ENCODE results near the gene HABP2. TPM values are rescaled to one million over a fixed set of nuclear protein-coding genes. Genes with fewer than 3 reads are reported as not detected.

Gene HABP2
- polyA plus RNA-seq, 2 donors, result not detected

GRCh38 chr10:113578773-113579172 lies 25.9 kb downstream of the HABP2 start:
- Histone ChIP-seq H3K36me3 (ENCODE audit: control insufficient read depth in 2 of 2, insufficient read depth in 2 of 2, low read length in 1 of 2) (no peaks in the 10 kb centered on the region), H3K9me3 (ENCODE audit: control insufficient read depth in 2 of 2, insufficient read depth in 1 of 2, low read depth in 1 of 2, low read length in 1 of 2) (no peaks in the 10 kb centered on the region), H3K27me3 (ENCODE audit: control insufficient read depth in 1 of 2, insufficient read depth in 2 of 2, low read length in 2 of 2) (no peaks in the 10 kb centered on the region), H3K27ac (ENCODE audit: low read depth in 2 of 2, low read length in 1 of 2) (no peak overlapping the region), H3K4me3 (ENCODE audit: low read depth in 1 of 2, low read length in 2 of 2) (no peak overlapping the region), H3K4me1 (ENCODE audit: control insufficient read depth in 2 of 2, insufficient read depth in 2 of 2, low read length in 1 of 2) (no peaks in the 10 kb centered on the region)
- WGBS, 2 donors, result 59 to 83% methylated on average over 1 of the region's 1 CpG

GRCh38 chr10:113581092-113581491 lies 28.2 kb downstream of the HABP2 start:
- no peaks in the 10 kb centered on the region for H3K4me1 ChIP-seq (ENCODE audit: control insufficient read depth in 2 of 2, insufficient read depth in 2 of 2, low read length in 1 of 2)
- no peaks in the 10 kb centered on the region for H3K27me3 ChIP-seq (ENCODE audit: control insufficient read depth in 1 of 2, insufficient read depth in 2 of 2, low read length in 2 of 2)
- WGBS, 2 donors, result 82 to 86% methylated on average over 1 of the region's 1 CpG
- no peaks in the 10 kb centered on the region for H3K36me3 ChIP-seq (ENCODE audit: control insufficient read depth in 2 of 2, insufficient read depth in 2 of 2, low read length in 1 of 2)
- no peaks in the 10 kb centered on the region for H3K9me3 ChIP-seq (ENCODE audit: control insufficient read depth in 2 of 2, insufficient read depth in 1 of 2, low read depth in 1 of 2, low read length in 1 of 2)
- H3K4me3 ChIP-seq (ENCODE audit: low read depth in 1 of 2, low read length in 2 of 2), result no peak overlapping the region
- H3K27ac ChIP-seq (ENCODE audit: low read depth in 2 of 2, low read length in 1 of 2), result no peak overlapping the region

GRCh38 chr10:113583571-113583970 lies 30.7 kb downstream of the HABP2 start:
- Histone ChIP-seq H3K36me3 (ENCODE audit: control insufficient read depth in 2 of 2, insufficient read depth in 2 of 2, low read length in 1 of 2) (no peaks in the 10 kb centered on the region), H3K27ac (ENCODE audit: low read depth in 2 of 2, low read length in 1 of 2) (no peak overlapping the region), H3K4me3 (ENCODE audit: low read depth in 1 of 2, low read length in 2 of 2) (no peak overlapping the region), H3K27me3 (ENCODE audit: control insufficient read depth in 1 of 2, insufficient read depth in 2 of 2, low read length in 2 of 2) (no peaks in the 10 kb centered on the region), H3K9me3 (ENCODE audit: control insufficient read depth in 2 of 2, insufficient read depth in 1 of 2, low read depth in 1 of 2, low read length in 1 of 2) (no peaks in the 10 kb centered on the region), H3K4me1 (ENCODE audit: control insufficient read depth in 2 of 2, insufficient read depth in 2 of 2, low read length in 1 of 2) (no peaks in the 10 kb centered on the region)
- 65 to 73% methylated on average over 3 of the region's 3 CpGs for WGBS, 2 donors

- no peak overlapping the region for H3K27ac ChIP-seq (ENCODE audit: low read depth in 2 of 2, low read length in 1 of 2)
- 59 to 64% methylated on average over 1 of the region's 1 CpG for WGBS, 2 donors
Observed at GRCh38 chr10:113585949-113586348, 33.1 kb downstream of the HABP2 start.

GRCh38 chr10:113589201-113589770 lies 36.4 kb downstream of the HABP2 start:
- WGBS, 2 donors, result 76 to 80% methylated on average over 13 of the region's 13 CpGs
- H3K4me3 ChIP-seq (ENCODE audit: low read depth in 1 of 2, low read length in 2 of 2), result no peak overlapping the region
- H3K27me3 ChIP-seq (ENCODE audit: control insufficient read depth in 1 of 2, insufficient read depth in 2 of 2, low read length in 2 of 2), result peaks cover 0 to 1% of the 10 kb centered on the region in 2 donors
- no peaks in the 10 kb centered on the region for H3K4me1 ChIP-seq (ENCODE audit: control insufficient read depth in 2 of 2, insufficient read depth in 2 of 2, low read length in 1 of 2)
- H3K27ac ChIP-seq (ENCODE audit: low read depth in 2 of 2, low read length in 1 of 2), result no peak overlapping the region
- H3K36me3 ChIP-seq (ENCODE audit: control insufficient read depth in 2 of 2, insufficient read depth in 2 of 2, low read length in 1 of 2), result no peaks in the 10 kb centered on the region
- H3K9me3 ChIP-seq (ENCODE audit: control insufficient read depth in 2 of 2, insufficient read depth in 1 of 2, low read depth in 1 of 2, low read length in 1 of 2), result no peaks in the 10 kb centered on the region

More at GRCh38 chr10:113585949-113586348, 33.1 kb downstream of the HABP2 start:
- no peak overlapping the region for H3K4me3 ChIP-seq (ENCODE audit: low read depth in 1 of 2, low read length in 2 of 2)
- no peaks in the 10 kb centered on the region for H3K27me3 ChIP-seq (ENCODE audit: control insufficient read depth in 1 of 2, insufficient read depth in 2 of 2, low read length in 2 of 2)
- no peaks in the 10 kb centered on the region for H3K36me3 ChIP-seq (ENCODE audit: control insufficient read depth in 2 of 2, insufficient read depth in 2 of 2, low read length in 1 of 2)
- no peaks in the 10 kb centered on the region for H3K9me3 ChIP-seq (ENCODE audit: control insufficient read depth in 2 of 2, insufficient read depth in 1 of 2, low read depth in 1 of 2, low read length in 1 of 2)
- H3K4me1 ChIP-seq (ENCODE audit: control insufficient read depth in 2 of 2, insufficient read depth in 2 of 2, low read length in 1 of 2), result no peaks in the 10 kb centered on the region

- H3K9me3 ChIP-seq (ENCODE audit: control insufficient read depth in 2 of 2, insufficient read depth in 1 of 2, low read depth in 1 of 2, low read length in 1 of 2), result no peaks in the 10 kb centered on the region
Observed at GRCh38 chr10:113590581-113590980, 37.7 kb downstream of the HABP2 start.

GRCh38 chr10:113592380-113592779 lies 39.5 kb downstream of the HABP2 start:
- Histone ChIP-seq H3K27ac (ENCODE audit: low read depth in 2 of 2, low read length in 1 of 2) (no peak overlapping the region), H3K27me3 (ENCODE audit: control insufficient read depth in 1 of 2, insufficient read depth in 2 of 2, low read length in 2 of 2) (peaks cover 0 to 4% of the 10 kb centered on the region in 2 donors), H3K36me3 (ENCODE audit: control insufficient read depth in 2 of 2, insufficient read depth in 2 of 2, low read length in 1 of 2) (no peaks in the 10 kb centered on the region), H3K4me1 (ENCODE audit: control insufficient read depth in 2 of 2, insufficient read depth in 2 of 2, low read length in 1 of 2) (no peaks in the 10 kb centered on the region), H3K4me3 (ENCODE audit: low read depth in 1 of 2, low read length in 2 of 2) (no peak overlapping the region), H3K9me3 (ENCODE audit: control insufficient read depth in 2 of 2, insufficient read depth in 1 of 2, low read depth in 1 of 2, low read length in 1 of 2) (no peaks in the 10 kb centered on the region)
- 79 to 80% methylated on average over 8 of the region's 8 CpGs for WGBS, 2 donors

More at GRCh38 chr10:113590581-113590980, 37.7 kb downstream of the HABP2 start:
- WGBS, 2 donors, result 89 to 96% methylated on average over 12 of the region's 12 CpGs
- H3K27ac ChIP-seq (ENCODE audit: low read depth in 2 of 2, low read length in 1 of 2), result no peak overlapping the region
- H3K4me3 ChIP-seq (ENCODE audit: low read depth in 1 of 2, low read length in 2 of 2), result no peak overlapping the region
- H3K36me3 ChIP-seq (ENCODE audit: control insufficient read depth in 2 of 2, insufficient read depth in 2 of 2, low read length in 1 of 2), result no peaks in the 10 kb centered on the region
- H3K4me1 ChIP-seq (ENCODE audit: control insufficient read depth in 2 of 2, insufficient read depth in 2 of 2, low read length in 1 of 2), result no peaks in the 10 kb centered on the region
- peaks cover 0 to 4% of the 10 kb centered on the region in 2 donors for H3K27me3 ChIP-seq (ENCODE audit: control insufficient read depth in 1 of 2, insufficient read depth in 2 of 2, low read length in 2 of 2)

GRCh38 chr10:113594652-113595051 lies 41.8 kb downstream of the HABP2 start:
- Histone ChIP-seq H3K27me3 (ENCODE audit: control insufficient read depth in 1 of 2, insufficient read depth in 2 of 2, low read length in 2 of 2) (peaks cover 0 to 4% of the 10 kb centered on the region in 2 donors), H3K36me3 (ENCODE audit: control insufficient read depth in 2 of 2, insufficient read depth in 2 of 2, low read length in 1 of 2) (no peaks in the 10 kb centered on the region), H3K4me3 (ENCODE audit: low read depth in 1 of 2, low read length in 2 of 2) (no peak overlapping the region), H3K27ac (ENCODE audit: low read depth in 2 of 2, low read length in 1 of 2) (no peak overlapping the region), H3K4me1 (ENCODE audit: control insufficient read depth in 2 of 2, insufficient read depth in 2 of 2, low read length in 1 of 2) (no peaks in the 10 kb centered on the region), H3K9me3 (ENCODE audit: control insufficient read depth in 2 of 2, insufficient read depth in 1 of 2, low read depth in 1 of 2, low read length in 1 of 2) (no peaks in the 10 kb centered on the region)
- WGBS, 2 donors, result 86 to 89% methylated on average over 13 of the region's 13 CpGs

GRCh38 chr10:113600569-113600968 lies 47.7 kb downstream of the HABP2 start:
- H3K4me3 ChIP-seq (ENCODE audit: low read depth in 1 of 2, low read length in 2 of 2), result no peak overlapping the region
- WGBS, 2 donors, result 89 to 93% methylated on average over 3 of the region's 3 CpGs
- no peaks in the 10 kb centered on the region for H3K27me3 ChIP-seq (ENCODE audit: control insufficient read depth in 1 of 2, insufficient read depth in 2 of 2, low read length in 2 of 2)

GRCh38 chr10:113603057-113603777 lies 50.4 kb downstream of the HABP2 start:
- H3K27ac ChIP-seq (ENCODE audit: low read depth in 2 of 2, low read length in 1 of 2), result no peak overlapping the region
- H3K4me1 ChIP-seq (ENCODE audit: control insufficient read depth in 2 of 2, insufficient read depth in 2 of 2, low read length in 1 of 2), result no peaks in the 10 kb centered on the region
- no peaks in the 10 kb centered on the region for H3K36me3 ChIP-seq (ENCODE audit: control insufficient read depth in 2 of 2, insufficient read depth in 2 of 2, low read length in 1 of 2)
- H3K4me3 ChIP-seq (ENCODE audit: low read depth in 1 of 2, low read length in 2 of 2), result no peak overlapping the region
- H3K9me3 ChIP-seq (ENCODE audit: control insufficient read depth in 2 of 2, insufficient read depth in 1 of 2, low read depth in 1 of 2, low read length in 1 of 2), result peaks cover 0 to 3% of the 10 kb centered on the region in 2 donors
- no peaks in the 10 kb centered on the region for H3K27me3 ChIP-seq (ENCODE audit: control insufficient read depth in 1 of 2, insufficient read depth in 2 of 2, low read length in 2 of 2)
- WGBS, 2 donors, result 84 to 89% methylated on average over 13 of the region's 13 CpGs

More at GRCh38 chr10:113600569-113600968, 47.7 kb downstream of the HABP2 start:
- H3K27ac ChIP-seq (ENCODE audit: low read depth in 2 of 2, low read length in 1 of 2), result no peak overlapping the region
- peaks cover 0 to 3% of the 10 kb centered on the region in 2 donors for H3K9me3 ChIP-seq (ENCODE audit: control insufficient read depth in 2 of 2, insufficient read depth in 1 of 2, low read depth in 1 of 2, low read length in 1 of 2)
- H3K4me1 ChIP-seq (ENCODE audit: control insufficient read depth in 2 of 2, insufficient read depth in 2 of 2, low read length in 1 of 2), result no peaks in the 10 kb centered on the region
- H3K36me3 ChIP-seq (ENCODE audit: control insufficient read depth in 2 of 2, insufficient read depth in 2 of 2, low read length in 1 of 2), result no peaks in the 10 kb centered on the region
